OCI-LY1 (cell line): ENCODE results near the gene E2F1.

Experiments used
- EZH2 ChIP-seq: fragments of 200-600 bp; sonication (generic), shearing (Covaris generic); IDR thresholded peaks from 2 replicates; pipeline ENCODE4 v1.8.0; 2017; ENCODE audit warnings: borderline replicate concordance, mixed run types, mild to moderate bottlenecking, antibody characterized with exemption, low read length, moderate library complexity, mixed read lengths
- TF ChIP-seq, protein P1 (sequence below): fragments of 200-600 bp; sonication (generic), shearing (Covaris generic); IDR thresholded peaks from 2 replicates; pipeline ENCODE4 v1.5.1; 2017; ENCODE audit warnings: mild to moderate bottlenecking, antibody characterized with exemption, low read length, moderate library complexity, mixed read lengths

DNA sequence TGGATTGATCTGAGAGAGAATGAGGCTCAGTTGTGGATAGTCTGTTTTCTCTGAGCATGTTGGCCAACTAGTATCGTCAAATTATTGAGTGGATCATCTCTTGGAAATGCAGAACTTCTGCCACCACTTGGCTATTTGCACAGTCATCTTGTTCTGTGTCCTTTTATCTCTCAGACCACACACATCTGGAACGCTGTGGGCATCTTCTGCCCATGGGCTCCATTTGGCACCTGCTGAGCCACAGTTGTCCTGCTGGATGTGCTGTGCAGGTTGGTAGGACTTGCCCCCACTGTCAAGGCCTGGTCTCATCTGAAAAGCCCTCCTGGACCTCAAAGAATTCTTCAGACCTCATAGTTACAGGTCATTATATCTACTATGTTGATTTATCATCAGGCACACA is 40.8 kb downstream of the E2F1 start:
- TF ChIP-seq, protein P1, sequence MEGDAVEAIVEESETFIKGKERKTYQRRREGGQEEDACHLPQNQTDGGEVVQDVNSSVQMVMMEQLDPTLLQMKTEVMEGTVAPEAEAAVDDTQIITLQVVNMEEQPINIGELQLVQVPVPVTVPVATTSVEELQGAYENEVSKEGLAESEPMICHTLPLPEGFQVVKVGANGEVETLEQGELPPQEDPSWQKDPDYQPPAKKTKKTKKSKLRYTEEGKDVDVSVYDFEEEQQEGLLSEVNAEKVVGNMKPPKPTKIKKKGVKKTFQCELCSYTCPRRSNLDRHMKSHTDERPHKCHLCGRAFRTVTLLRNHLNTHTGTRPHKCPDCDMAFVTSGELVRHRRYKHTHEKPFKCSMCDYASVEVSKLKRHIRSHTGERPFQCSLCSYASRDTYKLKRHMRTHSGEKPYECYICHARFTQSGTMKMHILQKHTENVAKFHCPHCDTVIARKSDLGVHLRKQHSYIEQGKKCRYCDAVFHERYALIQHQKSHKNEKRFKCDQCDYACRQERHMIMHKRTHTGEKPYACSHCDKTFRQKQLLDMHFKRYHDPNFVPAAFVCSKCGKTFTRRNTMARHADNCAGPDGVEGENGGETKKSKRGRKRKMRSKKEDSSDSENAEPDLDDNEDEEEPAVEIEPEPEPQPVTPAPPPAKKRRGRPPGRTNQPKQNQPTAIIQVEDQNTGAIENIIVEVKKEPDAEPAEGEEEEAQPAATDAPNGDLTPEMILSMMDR: no peak
- TF ChIP-seq EZH2: no peak
